GM21423 (cell line): Measurements from ENCODE around the gene PSMB10.

Source experiments
- ATAC-seq: cut with Tn5 transposase; IDR thresholded peaks from one replicate; pipeline ENCODE4 v1.9.1; 2021; ENCODE audit warnings: mild to moderate bottlenecking, moderate library complexity; ENCODE audit not compliant: unreplicated experiment

PSMB10 gene

DNA sequence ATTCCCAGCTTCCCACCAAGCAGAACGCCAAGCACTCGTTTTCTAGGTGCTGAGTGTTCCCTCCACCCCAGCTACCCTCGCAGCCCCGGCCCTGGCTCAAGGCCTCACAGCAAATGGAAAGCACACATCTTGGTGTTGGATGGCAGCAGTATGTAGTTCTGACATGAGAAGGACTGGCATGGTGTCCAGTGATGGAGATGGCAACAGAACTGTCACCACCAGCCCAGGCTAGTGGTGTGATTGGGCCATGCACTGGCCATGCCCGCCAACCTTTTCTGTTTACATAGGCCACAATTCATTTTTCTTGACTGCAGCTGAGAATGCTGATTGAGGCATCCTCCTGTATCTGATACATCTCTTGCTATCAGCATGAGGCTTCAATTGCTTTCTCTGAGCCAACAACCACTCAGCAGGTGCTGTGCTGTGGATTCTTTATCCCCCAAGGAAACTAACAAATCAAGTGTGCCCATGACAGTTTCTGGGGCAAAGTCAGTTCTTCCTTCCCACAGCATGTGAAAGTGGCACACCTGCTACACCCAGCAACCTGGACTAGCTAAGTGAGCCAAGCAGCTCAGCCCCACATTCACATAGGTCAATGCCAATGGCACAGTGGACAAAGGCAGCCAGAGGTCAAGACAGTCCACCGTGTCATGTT lies 28.0 kb upstream of the PSMB10 start:
- no peak for ATAC-seq

DNA sequence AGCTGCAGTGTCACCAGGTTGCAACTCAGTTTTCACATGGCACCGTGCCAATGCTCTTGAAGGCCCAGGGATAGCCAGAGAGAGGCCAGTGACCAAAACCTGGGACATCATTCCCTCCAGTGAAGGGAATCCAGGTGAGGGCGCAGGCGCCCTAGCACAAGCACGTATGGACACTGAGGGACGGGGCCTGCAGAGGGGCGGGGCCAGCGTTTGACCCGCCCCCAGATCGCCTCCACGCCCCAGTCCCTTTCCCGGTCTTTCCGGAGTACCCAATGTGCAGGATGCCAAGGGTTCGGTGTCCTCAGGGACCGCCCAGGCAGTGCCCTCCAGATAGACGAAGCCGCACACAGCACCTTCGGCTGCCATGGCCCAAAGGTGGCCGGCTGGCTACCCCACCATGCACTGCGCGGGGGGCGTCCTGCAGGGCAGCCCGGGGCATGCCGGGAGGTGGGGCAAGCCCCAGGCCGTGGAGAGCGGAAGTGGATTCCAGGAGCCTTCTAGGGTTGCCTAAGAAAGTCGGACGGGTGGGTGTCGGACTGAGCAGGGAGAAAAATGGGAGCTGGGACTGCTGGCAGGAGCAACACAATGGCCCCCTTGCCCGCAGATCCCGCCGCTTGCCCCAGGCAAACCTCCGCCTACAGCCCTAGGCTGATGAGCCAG lies 27.1 kb upstream of the PSMB10 start:
- no peak for ATAC-seq

DNA sequence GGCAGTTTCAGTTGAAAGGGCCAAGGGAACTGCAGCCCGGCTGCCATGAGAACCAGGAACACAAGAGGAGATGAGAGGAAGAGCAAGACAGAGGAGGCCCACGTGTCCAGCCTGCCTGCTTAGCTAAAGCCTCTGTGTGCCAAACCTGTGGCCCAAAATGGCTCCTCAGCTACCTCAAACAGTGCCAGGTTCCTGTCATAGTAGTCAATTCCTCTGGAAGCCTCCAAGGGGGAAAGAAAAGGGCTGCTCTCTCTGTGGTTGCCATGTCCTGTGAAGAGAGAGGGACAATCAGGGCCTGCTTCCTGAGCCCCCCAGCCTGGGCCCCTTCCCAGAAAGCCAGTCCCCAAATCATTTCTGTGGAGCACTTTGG lies 26.6 kb upstream of the PSMB10 start:
- ATAC-seq, result no peak

DNA sequence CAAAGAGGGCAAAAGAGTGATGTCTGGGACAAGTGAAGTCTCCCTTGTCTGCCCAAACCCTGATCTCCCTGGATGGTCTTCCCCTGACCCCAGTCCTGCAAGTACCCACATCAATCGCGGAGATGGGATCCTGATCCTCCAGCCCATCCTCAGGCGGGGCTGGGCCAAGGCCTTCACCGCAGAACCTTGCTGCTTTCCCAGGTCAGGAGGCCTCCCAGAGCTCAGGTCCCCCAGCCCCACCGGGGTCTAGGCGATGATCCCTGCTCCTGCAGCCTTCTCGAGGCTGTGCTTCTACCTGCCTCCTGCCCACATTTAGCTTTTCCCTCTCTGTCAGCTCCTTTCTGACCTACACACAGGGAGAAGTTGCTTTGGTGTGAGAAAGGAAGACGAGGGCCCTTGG lies 25.5 kb upstream of the PSMB10 start:
- ATAC-seq, result no peak

DNA sequence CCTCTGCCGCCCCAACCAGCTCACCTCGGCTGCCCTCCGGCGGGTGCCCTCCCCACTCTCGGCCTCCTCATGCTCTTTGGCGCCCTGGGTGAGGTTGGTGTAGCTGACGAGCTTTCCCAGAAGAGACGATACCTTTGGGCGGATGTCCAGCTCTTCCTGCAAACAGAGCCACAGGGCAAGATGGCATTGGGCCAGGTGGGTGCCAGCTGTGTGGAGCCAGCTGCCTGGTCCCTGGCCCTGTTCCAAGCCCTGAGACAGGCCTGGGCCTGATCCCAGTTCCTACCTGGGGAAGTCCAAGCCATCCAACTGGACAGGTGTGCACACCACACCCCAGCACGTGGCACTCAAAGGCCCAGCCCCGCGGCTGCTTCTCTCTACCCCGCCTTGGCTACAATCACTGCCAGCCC lies 24.9 kb upstream of the PSMB10 start:
- no peak for ATAC-seq

DNA sequence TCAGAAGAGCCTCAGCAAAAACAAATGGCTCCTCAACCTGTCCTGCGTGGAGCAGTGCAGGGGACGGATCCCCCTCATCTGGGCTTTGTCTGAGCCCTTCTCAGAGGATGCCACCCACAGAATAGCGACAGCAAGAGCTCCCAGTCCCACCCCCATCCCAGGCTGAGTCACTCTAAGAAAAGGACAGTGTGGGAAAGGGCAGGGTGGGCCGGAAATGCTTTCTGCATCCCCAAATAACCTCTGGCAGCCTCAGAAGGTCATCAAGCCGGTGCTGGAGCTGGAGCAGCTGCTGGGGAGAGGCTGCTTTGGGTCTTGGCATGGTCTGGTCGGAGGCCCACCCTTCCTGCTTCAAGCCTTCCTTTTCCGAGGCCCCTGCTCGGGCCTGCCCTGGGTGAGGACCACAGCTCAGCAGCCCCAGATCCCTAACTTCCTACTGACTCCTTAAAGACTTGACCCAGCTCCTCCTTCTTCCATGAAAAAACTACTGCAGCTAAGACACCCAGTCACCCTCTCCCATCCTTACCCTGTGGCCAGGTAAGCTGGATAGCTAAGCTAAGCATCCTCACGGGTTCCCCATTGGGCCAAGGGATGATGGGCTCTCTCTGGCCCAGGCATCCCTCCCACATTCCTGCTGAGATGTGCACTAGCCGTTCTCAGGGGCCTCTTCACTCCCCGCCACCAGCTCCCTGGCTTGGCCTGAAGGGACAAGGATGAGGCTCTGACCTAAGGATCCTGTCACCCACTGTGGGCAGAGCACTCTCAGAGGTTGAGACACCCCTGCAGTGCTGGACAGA lies 23.1 kb upstream of the PSMB10 start:
- no peak for ATAC-seq

DNA sequence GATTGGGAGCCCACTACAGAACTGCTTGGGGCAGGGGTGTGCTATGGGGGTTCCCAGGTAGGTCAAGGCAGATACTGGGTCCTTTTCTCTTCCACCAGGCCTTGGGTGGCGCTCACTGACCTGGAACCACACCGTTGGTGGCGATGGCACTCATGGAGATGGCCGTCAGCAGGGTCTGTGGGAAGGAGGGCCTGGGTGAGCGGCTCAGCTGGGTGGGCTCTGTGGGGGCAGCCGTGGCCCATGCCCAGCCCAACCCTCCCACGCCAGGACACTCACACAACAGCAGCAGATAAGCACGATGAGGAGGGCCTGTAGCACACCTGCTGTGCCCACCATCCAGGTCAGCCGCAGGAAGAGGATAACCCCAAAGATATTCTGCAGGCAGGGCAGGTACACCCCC lies 21.0 kb upstream of the PSMB10 start:
- ATAC-seq, result no peak

DNA sequence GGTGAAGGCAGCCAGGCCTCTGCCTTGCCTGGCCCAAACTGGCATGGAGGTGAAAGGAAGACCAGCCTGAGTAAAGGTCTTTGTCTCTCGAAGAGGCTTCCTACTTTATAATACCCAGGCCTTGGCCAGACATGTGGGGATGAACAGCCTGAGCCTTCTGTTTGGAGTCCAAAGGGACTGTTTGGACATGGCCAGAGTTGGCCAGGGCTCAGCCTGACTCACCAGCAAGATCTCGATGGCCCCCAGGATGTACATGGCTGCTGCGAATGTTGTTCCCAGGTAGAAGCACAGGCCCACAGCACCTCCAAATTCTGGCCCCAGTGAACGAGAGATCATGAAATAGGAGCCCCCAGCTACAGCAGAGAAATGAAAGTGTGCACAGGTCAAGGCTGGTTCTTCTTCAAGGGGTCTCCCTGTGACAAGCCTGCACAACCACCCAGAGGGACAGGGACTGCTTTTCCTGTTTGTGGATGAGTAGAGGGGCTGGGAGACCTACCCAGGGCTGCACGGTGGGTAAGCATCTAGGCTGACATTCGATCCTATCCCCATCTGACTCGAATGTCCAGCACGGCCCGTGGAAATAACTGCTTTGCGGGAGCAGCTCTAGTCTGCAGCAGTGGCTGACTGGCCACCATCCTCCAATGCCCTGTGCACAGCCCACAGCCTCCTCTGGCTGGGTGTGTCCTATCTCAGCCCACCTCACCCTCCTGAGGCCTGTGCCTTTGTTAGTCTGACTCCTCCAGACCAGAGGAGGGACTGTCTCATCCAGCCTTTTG lies 18.0 kb upstream of the PSMB10 start:
- no peak for ATAC-seq

DNA sequence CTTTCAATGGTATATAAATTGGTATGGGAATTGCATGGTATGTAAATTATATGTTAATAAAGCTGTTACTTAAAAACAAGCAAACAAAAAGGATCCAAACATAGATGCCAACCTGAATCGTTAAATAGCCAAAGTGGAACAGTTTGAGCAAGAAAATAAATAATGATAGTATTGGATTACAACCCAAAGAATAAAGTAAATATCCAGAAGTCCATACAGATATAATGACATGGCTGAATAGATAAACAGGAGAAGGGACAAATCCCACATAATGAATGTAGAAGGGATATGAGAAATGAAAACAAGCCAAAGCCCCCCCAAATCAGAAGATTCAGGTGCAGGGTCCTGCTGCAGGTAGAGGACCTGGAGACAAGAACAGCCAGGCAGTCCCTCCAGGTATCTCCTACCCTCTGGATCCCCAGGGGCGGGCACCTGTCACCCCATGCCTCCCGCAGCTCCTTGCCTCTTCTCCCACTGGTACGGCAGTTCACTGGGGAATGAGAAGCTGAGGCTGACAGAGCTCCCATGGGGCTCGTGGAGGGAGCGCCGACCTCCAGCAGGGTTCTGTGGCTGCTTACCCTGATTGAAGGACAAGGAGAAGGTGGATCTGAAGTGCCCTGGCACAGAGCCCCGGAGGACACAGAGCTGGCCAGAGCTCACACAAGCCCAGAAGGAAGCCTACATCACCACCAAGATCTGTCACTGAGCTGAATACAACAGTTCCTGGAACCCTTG lies 17.2 kb upstream of the PSMB10 start:
- ATAC-seq, result no peak

DNA sequence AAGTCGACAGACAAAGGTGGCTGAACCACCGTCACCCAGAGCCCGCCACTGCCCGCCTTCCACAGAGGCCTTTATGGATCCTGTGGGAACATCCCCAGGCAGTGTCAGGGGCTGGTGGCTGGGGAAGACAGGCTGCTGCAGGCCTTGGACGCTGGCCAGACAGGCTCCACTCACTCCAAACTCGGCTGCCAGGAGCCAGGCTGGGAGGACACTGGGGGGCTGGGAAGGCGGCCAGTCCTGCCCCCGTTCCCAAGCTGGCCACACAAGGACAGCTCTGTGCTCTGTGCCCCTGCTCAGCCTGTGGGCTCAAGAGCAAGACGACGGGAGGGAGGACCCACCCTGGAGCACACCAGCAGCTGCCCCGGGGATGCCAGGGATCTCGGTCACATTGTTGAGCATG lies 14.8 kb upstream of the PSMB10 start:
- ATAC-seq, result no peak

DNA sequence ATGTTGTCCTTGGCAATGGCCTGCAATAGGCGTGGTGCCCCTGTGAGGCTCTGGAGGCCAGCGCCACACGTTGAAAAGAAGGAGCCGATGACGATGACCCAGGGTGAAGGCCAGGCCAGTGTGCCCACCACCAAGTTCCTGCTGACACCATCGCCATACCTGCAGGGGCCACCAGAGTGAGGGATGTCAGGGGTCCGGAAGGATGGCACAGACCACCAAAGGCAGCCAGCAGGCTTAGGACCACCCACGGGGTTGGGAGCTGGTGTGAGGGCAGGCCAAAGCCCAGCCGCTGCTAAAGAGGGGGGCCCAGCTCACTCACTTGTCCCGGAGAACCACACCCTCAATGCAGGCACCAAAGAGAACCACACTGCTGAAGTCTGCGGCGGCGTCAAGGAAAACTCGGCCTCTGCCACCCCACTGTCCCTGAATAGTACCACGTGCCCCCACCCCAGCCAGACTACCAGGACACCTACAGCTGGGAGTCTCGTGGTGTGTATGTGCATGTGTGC lies 13.7 kb upstream of the PSMB10 start:
- no peak for ATAC-seq

DNA sequence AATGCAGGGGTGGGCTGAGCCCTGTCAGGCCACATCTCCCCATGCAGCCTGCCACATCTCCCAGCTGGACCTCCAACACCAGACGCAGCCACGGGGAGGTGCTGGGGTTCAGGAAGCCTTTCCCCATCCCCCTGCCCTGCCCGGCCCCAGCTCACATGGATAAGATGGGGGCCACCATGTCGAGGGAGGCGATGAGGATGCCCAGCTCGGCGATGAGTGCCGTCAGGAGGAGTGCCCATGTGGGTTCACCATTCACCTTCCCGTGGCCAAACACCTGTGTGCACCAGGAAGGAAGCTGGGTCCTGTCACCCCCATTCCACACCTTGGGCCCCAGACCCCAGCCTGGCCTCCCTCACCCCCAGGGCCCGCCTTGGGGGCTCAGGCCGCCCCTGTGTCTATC lies 13.0 kb upstream of the PSMB10 start:
- no peak for ATAC-seq

DNA sequence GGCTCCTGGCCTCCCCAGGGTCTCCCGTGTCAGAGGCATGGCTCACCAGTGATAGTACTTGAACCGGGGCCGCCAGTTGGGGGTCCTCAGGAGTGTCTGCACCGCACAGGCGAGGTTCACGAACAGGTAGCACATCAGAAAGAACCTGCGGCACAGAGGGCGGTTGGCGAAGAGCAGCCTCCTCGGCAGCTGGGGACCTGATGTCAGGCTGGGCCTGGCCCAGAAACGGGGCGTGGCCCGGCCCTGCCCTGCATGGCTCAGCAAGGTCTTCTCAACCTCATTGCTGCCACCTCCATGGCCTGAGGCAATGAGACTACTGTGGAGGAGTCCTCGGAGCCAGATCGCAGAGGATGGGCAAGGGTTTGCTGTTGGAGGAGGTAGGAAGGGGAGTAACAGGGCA lies 11.4 kb upstream of the PSMB10 start:
- ATAC-seq, result no peak

DNA sequence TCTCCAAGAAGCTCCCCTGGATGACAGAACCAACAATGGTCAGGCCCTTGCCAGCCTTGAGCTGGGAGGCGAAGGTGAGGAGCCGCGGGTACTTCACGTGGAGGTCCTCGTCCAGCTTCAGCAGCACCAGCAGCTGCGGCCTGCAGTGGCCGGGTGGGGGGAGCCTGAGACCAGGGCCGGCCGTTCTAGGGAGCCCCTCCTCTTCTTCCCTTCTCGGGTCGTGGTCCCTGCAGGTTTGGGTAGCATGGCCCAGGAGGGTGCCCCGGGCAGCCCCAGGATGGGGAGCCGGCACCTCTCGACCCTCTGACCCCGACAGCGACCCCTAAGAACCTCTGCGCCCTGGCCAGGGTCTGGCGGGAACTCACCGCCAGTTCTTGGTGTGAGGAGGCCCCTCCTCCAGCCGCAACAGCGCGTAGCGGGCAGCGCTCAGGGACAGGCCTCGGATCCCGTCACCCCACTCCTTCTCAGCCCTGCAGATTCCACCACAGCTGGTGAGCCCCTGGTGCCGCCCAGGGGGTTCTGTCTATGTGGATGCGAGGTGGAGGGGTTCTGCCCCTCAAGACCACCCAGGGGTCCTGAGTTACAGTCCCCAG lies 10.4 kb upstream of the PSMB10 start:
- no peak for ATAC-seq

DNA sequence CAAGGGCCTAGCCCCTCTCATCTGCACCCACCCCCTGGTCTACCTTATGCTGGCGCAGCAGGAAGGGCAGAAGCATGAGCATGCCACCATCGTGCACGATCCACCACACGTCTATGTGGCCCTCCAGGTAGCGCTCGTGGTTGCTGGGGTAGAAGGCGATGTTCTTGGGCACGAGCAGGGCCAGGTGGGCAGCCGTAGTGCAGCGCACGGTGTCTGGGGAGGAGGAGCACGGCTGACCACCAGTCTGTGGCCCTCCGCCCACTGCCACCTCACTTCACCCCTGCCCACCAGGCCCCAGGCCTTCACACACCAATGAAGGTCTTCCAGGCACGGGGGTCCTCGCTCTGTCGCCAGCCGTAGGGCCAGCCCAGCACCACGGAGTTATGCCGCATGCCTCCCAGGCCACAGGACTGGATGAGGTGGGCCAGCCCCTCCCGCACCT lies 9.5 kb upstream of the PSMB10 start:
- ATAC-seq, result no peak

DNA sequence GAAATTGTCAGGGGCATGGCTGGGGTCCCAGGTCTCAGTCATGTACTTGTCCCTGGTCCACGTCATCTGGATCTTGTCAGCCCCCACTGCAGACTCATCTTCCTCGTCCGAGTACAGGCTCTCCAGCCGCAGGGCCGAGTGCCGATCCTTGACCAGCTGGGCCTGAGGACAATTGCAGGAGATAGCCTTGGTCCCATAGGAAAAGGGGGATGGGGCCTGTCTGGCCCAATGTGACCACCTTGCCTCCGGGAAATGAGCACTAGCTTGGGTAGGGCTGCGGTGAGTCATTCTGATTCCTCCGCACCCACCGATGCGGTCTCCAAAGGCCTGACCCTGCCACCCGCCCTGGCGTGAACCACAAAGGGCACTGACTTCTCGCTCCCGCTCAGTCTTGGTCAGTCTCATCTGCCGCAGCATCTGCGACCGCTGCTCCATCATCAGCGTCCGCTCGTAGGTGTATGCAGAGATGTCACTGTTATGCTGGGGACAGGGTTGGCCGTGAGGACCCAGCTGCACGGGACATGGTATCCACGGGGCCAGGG lies 8.8 kb upstream of the PSMB10 start:
- no peak for ATAC-seq

DNA sequence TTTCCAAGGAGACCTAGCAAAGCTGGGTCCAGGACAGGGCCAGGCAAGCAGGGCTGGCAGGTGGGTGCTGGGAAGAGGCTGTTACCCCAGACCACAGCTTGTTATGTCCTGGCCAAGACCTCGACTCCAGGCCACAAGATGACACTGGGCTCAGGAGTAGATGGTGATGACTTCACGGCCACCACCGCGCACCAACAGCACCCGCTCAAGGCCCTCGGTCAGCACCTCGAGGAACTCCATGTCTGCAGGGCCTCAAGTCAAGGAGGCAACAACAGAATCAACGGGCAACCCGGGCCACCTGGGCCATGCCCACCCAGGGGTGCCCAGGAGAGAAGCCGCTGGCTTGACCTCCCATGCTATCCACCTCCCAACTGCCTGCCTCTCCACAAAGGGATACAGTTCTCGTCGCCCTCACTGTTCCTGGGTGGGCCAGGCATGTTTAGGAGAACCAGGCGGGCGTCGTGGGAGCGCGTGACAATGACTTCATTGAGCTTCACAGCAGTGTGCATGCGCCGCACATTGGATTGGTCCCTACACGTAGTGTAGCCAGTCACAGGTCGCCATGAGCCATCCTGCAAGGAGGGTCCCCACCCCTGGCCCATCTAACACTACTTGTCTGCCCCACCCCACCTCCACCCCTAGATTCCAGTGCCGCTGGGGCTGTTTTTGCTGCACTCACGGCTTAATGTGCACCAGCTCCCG lies 8.2 kb upstream of the PSMB10 start:
- ATAC-seq, result no peak

DNA sequence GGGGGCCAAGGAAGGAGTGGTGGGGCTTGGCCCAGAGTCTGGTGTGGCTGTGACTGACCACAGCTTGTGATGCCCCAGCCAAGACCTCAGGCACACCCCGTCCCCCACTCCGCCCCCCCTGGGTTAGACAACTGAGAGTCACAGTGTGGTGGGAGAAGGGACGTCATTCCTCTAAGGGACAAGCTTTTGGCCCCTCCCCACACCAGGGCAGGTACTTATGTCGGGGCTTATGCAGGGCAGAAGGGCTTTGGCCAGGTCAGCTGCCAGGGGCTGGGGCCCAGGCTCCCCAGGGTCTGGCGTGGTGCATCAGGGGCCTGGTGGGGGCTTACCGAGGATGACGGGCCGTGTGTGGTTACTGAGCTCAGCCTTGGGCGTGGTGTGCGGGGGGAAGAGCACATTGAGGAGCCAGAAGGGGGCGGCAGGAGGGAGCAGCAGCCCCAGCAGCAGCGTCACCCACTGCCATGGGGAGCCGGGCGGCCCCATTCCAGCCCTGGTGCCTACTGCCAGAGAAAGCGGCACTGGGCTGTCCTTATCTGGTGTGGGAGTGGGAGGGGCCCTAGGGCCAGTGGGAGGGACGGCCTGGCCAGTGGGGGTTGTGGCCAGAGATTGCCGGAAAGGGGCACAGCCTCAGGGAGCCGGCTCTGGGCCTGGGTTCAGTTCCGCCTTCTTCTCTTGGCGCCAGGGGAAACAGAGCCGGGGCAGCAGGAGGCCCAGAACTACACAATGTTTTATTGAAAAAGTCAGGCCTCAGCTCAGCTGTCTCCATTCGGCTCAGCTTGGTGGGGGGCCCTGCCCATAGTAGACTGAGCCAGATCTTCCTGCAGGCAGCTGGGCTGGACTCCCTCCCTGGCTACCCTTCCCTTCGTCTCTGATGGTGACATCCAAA lies 7.2 kb upstream of the PSMB10 start, which contains the start of gene LCAT:
TSS of gene LCAT (minus strand) at position 502 of the 886 bp plus-strand sequence. CDS start at position 483, 19 bp downstream.
- ATAC-seq, result no peak
